Esophagus squamous epithelium (tissue), 5 donors: Measurements from ENCODE around the gene RNGTT. TPM values are rescaled to one million over a fixed set of nuclear protein-coding genes. Genes with fewer than 3 reads are reported as not detected.

Experiments used
- DNase-seq: peaks from one replicate; lab custom pipeline; 2025; lab: John Stamatoyannopoulos, UW
- H3K27ac ChIP-seq, 4 donors: fragments of 200-600 bp; sonication (generic); one replicate each; pipeline ENCODE4 v1.5.1; 2016 to 2019; ENCODE audit warnings: mild to moderate bottlenecking in 1 of 4
- H3K27me3 ChIP-seq, 4 donors: fragments of 200-600 bp; sonication (generic); 1 replicate in 3 of 4; 2 replicates in 1 of 4; pipeline versions ENCODE4 v1.5.1 to v1.6.0; 2017 to 2021; ENCODE audit warnings: antibody characterized with exemption in 1 of 4
- H3K36me3 ChIP-seq, 3 donors: fragments of 200-600 bp; sonication (generic); one replicate each; pipeline ENCODE4 v1.5.1; 2016 to 2019
- H3K4me1 ChIP-seq, 3 donors: fragments of 200-600 bp; sonication (generic); one replicate each; pipeline ENCODE4 v1.5.1; 2017 to 2019
- H3K4me3 ChIP-seq, 4 donors: fragments of 200-600 bp; sonication (generic); 1 replicate in 3 of 4; 2 replicates in 1 of 4; pipeline ENCODE4 v1.5.1; 2016 to 2019; ENCODE audit warnings: mild to moderate bottlenecking in 2 of 4, moderate library complexity in 1 of 4
- H3K9me3 ChIP-seq, 3 donors: fragments of 200-600 bp; sonication (generic); one replicate each; pipeline ENCODE4 v1.5.1; 2016 to 2019
- CTCF ChIP-seq, 6 experiments: fragments of 450-650 bp in 4 of 6; fragments of 200-600 bp in 2 of 6; sonication (generic) in 2 of 6; IDR thresholded peaks; one replicate each; pipeline ENCODE4 v1.5.1; 2016 to 2019; ENCODE audit warnings: antibody characterized with exemption in 6 of 6, mild to moderate bottlenecking in 4 of 6, moderate library complexity in 4 of 6
- POLR2A ChIP-seq, 4 donors: fragments of 450-650 bp; IDR thresholded peaks; one replicate each; pipeline ENCODE4 v1.6.1; 2017; ENCODE audit warnings: antibody characterized with exemption in 4 of 4, mild to moderate bottlenecking in 4 of 4, moderate library complexity in 3 of 4
- WGBS, 2 donors: methylation state at CpG; one replicate each; pipeline ENCODE4 v1.1.5; 2018; 5-methylcytosine and 5-hydroxymethylcytosine counted together
- intact Hi-C: fragments of 100-400 bp; cut with DNase I; formaldehyde crosslinking; loops from one replicate; pipeline ENCODE4 v1.15.0; 2022
- total RNA-seq, 4 donors: library from RNA; depleted of rRNA; stranded (reverse); fragments of >200 nt; gene quantifications; one replicate each; pipeline ENCODE4 v1.1.0, GENCODE V29; 2016
- donor health status: DM: yes; HTN: yes; CAD: no.

Gene RNGTT
- total RNA-seq, 4 donors from 2014 or later = 8.3 to 22.3 (median 18.3) TPM

- TF ChIP-seq CTCF (IDR thresholded peaks at IDR 0.05) (no peak), POLR2A (IDR thresholded peaks at IDR 0.05) (no peak)
- Histone ChIP-seq H3K27me3 (no peaks in the 10 kb centered on the region), H3K4me1 (no peaks in the 10 kb centered on the region), H3K36me3 (no peaks in the 10 kb centered on the region), H3K4me3 (no peak overlapping the region), H3K27ac (no peak overlapping the region), H3K9me3 (no peaks in the 10 kb centered on the region)
- WGBS, 2 donors = 100% methylated on average over 1 of the region's 1 CpG
- intact Hi-C loops = no loop called here
- no peak for DNase-seq
Measured at GRCh38 chr6:88992741-88993552, 29.5 kb upstream of the RNGTT start.

- no peak overlapping the region for H3K27ac ChIP-seq
- no peak overlapping the region for H3K4me3 ChIP-seq
- no peak for TF ChIP-seq POLR2A (IDR thresholded peaks at IDR 0.05)
- TF ChIP-seq CTCF (IDR thresholded peaks at IDR 0.05) = no peak
- intact Hi-C loops = loop anchor here (5.0 to 10.0 kb wide), 2 partner anchors 126 to 378 kb away; partner anchors contain the start of gene SRSF12
- H3K4me1 ChIP-seq = no peaks in the 10 kb centered on the region
- 33 to 58% methylated on average over 1 of the region's 1 CpG for WGBS, 2 donors
- no peak for DNase-seq
- H3K9me3 ChIP-seq = no peaks in the 10 kb centered on the region
- no peaks in the 10 kb centered on the region for H3K36me3 ChIP-seq
- H3K27me3 ChIP-seq = no peaks in the 10 kb centered on the region
Measured at GRCh38 chr6:88989215-88989614, 25.8 kb upstream of the RNGTT start.

- no peak for DNase-seq
Measured at GRCh38 chr6:88987922-88988321, 24.5 kb upstream of the RNGTT start.

GRCh38 chr6:88985901-88986300 is 22.5 kb upstream of the RNGTT start:
- peaks cover 0 to 10% (median 7%) of the 10 kb centered on the region in 3 donors for H3K4me1 ChIP-seq
- intact Hi-C loops = loop anchor here (5.0 to 10.0 kb wide), 2 partner anchors 129 to 381 kb away; partner anchors contain the start of gene SRSF12
- DNase-seq = no peak
- no peak overlapping the region for H3K4me3 ChIP-seq
- TF ChIP-seq CTCF (IDR thresholded peaks at IDR 0.05) (no peak), POLR2A (IDR thresholded peaks at IDR 0.05) (no peak)
- no peaks in the 10 kb centered on the region for H3K36me3 ChIP-seq
- no peak overlapping the region for H3K27ac ChIP-seq
- H3K9me3 ChIP-seq = no peaks in the 10 kb centered on the region
- no peaks in the 10 kb centered on the region for H3K27me3 ChIP-seq

More at GRCh38 chr6:88987922-88988321, 24.5 kb upstream of the RNGTT start:
- H3K36me3 ChIP-seq = no peaks in the 10 kb centered on the region
- TF ChIP-seq CTCF (IDR thresholded peaks at IDR 0.05) (no peak), POLR2A (IDR thresholded peaks at IDR 0.05) (no peak)
- intact Hi-C loops = loop anchor here (5.0 to 10.0 kb wide), 2 partner anchors 127 to 379 kb away; partner anchors contain the start of gene SRSF12
- WGBS, 2 donors = 57 to 63% methylated on average over 2 of the region's 2 CpGs
- no peaks in the 10 kb centered on the region for H3K9me3 ChIP-seq
- no peaks in the 10 kb centered on the region for H3K27me3 ChIP-seq
- peaks cover 0 to 8% (median 6%) of the 10 kb centered on the region in 3 donors for H3K4me1 ChIP-seq
- no peak overlapping the region for H3K27ac ChIP-seq
- no peak overlapping the region for H3K4me3 ChIP-seq

- peaks cover 0 to 10% (median 7%) of the 10 kb centered on the region in 3 donors for H3K4me1 ChIP-seq
- WGBS, 2 donors = 98 to 100% methylated on average over 2 to 5 of the region's 5 CpGs
Measured at GRCh38 chr6:88984606-88985005, 21.2 kb upstream of the RNGTT start.

More at GRCh38 chr6:88984606-88985005, 21.2 kb upstream of the RNGTT start:
- intact Hi-C loops = loop anchor here (5.0 to 10.0 kb wide), 3 partner anchors 130 to 383 kb away; partner anchors contain the start of gene SRSF12
- Histone ChIP-seq H3K27ac (no peak overlapping the region), H3K36me3 (no peaks in the 10 kb centered on the region), H3K9me3 (no peaks in the 10 kb centered on the region), H3K4me3 (no peak overlapping the region), H3K27me3 (no peaks in the 10 kb centered on the region)
- DNase-seq = no peak
- TF ChIP-seq POLR2A (IDR thresholded peaks at IDR 0.05) (no peak), CTCF (IDR thresholded peaks at IDR 0.05) (no peak)
